HG03039 (cell line): ENCODE measurements around the gene HMG20B.
A peak's percentile ranks its signal among the peaks of the same experiment; 100 is the strongest.
"Not testable (repeated sequence)": the region's sequence is repeated elsewhere in the genome, so short reads cannot be mapped to it uniquely, and the experiment has no call there.

Experiments used
- ATAC-seq: cut with Tn5 transposase; IDR thresholded peaks from one replicate; pipeline ENCODE4 v1.9.1; 2021; ENCODE audit warnings: mild to moderate bottlenecking, moderate library complexity; ENCODE audit not compliant: unreplicated experiment

HMG20B gene

GRCh38 chr19:3554254-3555083, 18.3 kb upstream of the HMG20B start:
- ATAC-seq: no peak

GRCh38 chr19:3555653-3556422, 16.9 kb upstream of the HMG20B start:
- ATAC-seq: no peak

GRCh38 chr19:3556423-3556977, 16.2 kb upstream of the HMG20B start:
- ATAC-seq: no peak

- ATAC-seq: no peak
Observed at GRCh38 chr19:3556978-3557460, 15.7 kb upstream of the HMG20B start.

- ATAC-seq: peak; percentile 82
Observed at GRCh38 chr19:3557461-3558248, 15.1 kb upstream of the HMG20B start, which contains the start of gene MFSD12. Gene MFSD12 (minus strand): TSS chr19:3557586. CDS start chr19:3557403, 183 bp downstream.

GRCh38 chr19:3563709-3564524, 8.8 kb upstream of the HMG20B start:
- ATAC-seq: no peak

GRCh38 chr19:3565139-3565538, 7.6 kb upstream of the HMG20B start:
- ATAC-seq: no peak

- not testable (repeated sequence) for ATAC-seq
Observed at GRCh38 chr19:3570042-3570441, 2.7 kb upstream of the HMG20B start.

- no peak for ATAC-seq
Observed at GRCh38 chr19:3570606-3571011, 2.1 kb upstream of the HMG20B start.

- peak; percentile 84 for ATAC-seq
Observed at GRCh38 chr19:3572132-3572854, 451 bp upstream of the HMG20B start.

GRCh38 chr19:3573162-3573857, 566 bp downstream of the HMG20B start:
- ATAC-seq: peak; percentile 7

- ATAC-seq: no peak
Observed at GRCh38 chr19:3573858-3574637, 1.3 kb downstream of the HMG20B start.

GRCh38 chr19:3575260-3575741, 2.6 kb downstream of the HMG20B start:
- ATAC-seq: no peak

GRCh38 chr19:3575949-3576673, 3.4 kb downstream of the HMG20B start:
- no peak for ATAC-seq

- no peak for ATAC-seq
Observed at GRCh38 chr19:3576696-3577443, 4.1 kb downstream of the HMG20B start.

- ATAC-seq: no peak
Observed at GRCh38 chr19:3577723-3578344, 5.1 kb downstream of the HMG20B start.
